OCI-LY1 (cell line): ENCODE data around the gene C10orf67.

Source experiments
- EZH2 ChIP-seq: fragments of 200-600 bp; sonication (generic), shearing (Covaris generic); IDR thresholded peaks from 2 replicates; pipeline ENCODE4 v1.8.0; 2017; ENCODE audit warnings: borderline replicate concordance, mixed run types, mild to moderate bottlenecking, antibody characterized with exemption, low read length, moderate library complexity, mixed read lengths
- TF ChIP-seq, protein P1 (sequence below): fragments of 200-600 bp; sonication (generic), shearing (Covaris generic); IDR thresholded peaks from 2 replicates; pipeline ENCODE4 v1.5.1; 2017; ENCODE audit warnings: mild to moderate bottlenecking, antibody characterized with exemption, low read length, moderate library complexity, mixed read lengths

GRCh38 chr10:23314835-23315239 lies 29.8 kb downstream of the C10orf67 start:
- TF ChIP-seq, protein P1, sequence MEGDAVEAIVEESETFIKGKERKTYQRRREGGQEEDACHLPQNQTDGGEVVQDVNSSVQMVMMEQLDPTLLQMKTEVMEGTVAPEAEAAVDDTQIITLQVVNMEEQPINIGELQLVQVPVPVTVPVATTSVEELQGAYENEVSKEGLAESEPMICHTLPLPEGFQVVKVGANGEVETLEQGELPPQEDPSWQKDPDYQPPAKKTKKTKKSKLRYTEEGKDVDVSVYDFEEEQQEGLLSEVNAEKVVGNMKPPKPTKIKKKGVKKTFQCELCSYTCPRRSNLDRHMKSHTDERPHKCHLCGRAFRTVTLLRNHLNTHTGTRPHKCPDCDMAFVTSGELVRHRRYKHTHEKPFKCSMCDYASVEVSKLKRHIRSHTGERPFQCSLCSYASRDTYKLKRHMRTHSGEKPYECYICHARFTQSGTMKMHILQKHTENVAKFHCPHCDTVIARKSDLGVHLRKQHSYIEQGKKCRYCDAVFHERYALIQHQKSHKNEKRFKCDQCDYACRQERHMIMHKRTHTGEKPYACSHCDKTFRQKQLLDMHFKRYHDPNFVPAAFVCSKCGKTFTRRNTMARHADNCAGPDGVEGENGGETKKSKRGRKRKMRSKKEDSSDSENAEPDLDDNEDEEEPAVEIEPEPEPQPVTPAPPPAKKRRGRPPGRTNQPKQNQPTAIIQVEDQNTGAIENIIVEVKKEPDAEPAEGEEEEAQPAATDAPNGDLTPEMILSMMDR, result peak; percentile 73
- TF ChIP-seq EZH2, result no peak
